IPS-20b (cell line): ENCODE results near the gene EFCAB7.
A peak's percentile ranks its signal among the peaks of the same experiment; 100 is the strongest.
"Not testable (repeated sequence)": the region's sequence is repeated elsewhere in the genome, so short reads cannot be mapped to it uniquely, and the experiment has no call there.

Experiments used
- H3K27ac ChIP-seq: one replicate; pipeline ENCODE4 v1.5.1; 2013; ENCODE audit warnings: low read length
- H3K27me3 ChIP-seq: 2 replicates; pipeline ENCODE4 v1.6.1; 2013; ENCODE audit warnings: mild to moderate bottlenecking, low read length, inconsistent platforms; ENCODE audit not compliant: insufficient read depth
- H3K36me3 ChIP-seq: 2 replicates; pipeline ENCODE4 v1.6.1; 2013; ENCODE audit warnings: low read depth, mild to moderate bottlenecking, inconsistent platforms, low read length, moderate library complexity; ENCODE audit not compliant: insufficient read depth
- H3K4me1 ChIP-seq: 2 replicates; pipeline ENCODE4 v1.6.1; 2013; ENCODE audit warnings: mild to moderate bottlenecking, control low read depth, inconsistent platforms, low read length, moderate library complexity; ENCODE audit not compliant: insufficient read depth
- H3K4me3 ChIP-seq: 2 replicates; pipeline ENCODE4 v1.5.1; 2013; ENCODE audit warnings: mild to moderate bottlenecking, low read length, inconsistent platforms
- H3K9ac ChIP-seq: 2 replicates; pipeline ENCODE4 v1.6.1; 2013; ENCODE audit warnings: low read depth, mild to moderate bottlenecking, inconsistent platforms, low read length, moderate library complexity
- H3K9me3 ChIP-seq: 2 replicates; pipeline ENCODE4 v1.6.1; 2013; ENCODE audit warnings: mild to moderate bottlenecking, low read depth, low read length, inconsistent platforms; ENCODE audit not compliant: insufficient read depth

EFCAB7 gene

DNA sequence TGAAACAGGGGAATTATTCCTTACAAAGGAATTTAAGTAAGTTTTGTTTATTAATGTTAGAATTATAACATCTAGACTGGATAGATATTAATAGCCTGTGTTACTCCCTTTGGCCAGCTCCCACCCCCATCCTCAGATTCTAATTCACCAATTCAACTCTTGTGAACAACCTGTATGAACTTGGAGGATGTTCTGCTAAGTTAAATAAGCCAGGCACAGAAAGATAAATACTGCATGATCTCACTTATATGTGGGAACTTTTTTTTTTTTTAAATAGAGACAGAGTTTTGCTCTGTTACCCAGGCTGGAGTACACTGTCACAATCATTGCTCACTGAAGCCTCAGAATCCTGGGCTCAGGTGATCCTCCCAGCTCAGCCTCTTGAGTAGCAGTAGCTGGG lies 32.2 kb downstream of the EFCAB7 start:
- H3K9me3 ChIP-seq, result no peaks in the 10 kb centered on the region
- no peak overlapping the region for H3K27ac ChIP-seq
- no peak overlapping the region for H3K9ac ChIP-seq
- no peaks in the 10 kb centered on the region for H3K36me3 ChIP-seq
- no peak overlapping the region for H3K4me3 ChIP-seq
- H3K27me3 ChIP-seq, result no peaks in the 10 kb centered on the region
- no peaks in the 10 kb centered on the region for H3K4me1 ChIP-seq

DNA sequence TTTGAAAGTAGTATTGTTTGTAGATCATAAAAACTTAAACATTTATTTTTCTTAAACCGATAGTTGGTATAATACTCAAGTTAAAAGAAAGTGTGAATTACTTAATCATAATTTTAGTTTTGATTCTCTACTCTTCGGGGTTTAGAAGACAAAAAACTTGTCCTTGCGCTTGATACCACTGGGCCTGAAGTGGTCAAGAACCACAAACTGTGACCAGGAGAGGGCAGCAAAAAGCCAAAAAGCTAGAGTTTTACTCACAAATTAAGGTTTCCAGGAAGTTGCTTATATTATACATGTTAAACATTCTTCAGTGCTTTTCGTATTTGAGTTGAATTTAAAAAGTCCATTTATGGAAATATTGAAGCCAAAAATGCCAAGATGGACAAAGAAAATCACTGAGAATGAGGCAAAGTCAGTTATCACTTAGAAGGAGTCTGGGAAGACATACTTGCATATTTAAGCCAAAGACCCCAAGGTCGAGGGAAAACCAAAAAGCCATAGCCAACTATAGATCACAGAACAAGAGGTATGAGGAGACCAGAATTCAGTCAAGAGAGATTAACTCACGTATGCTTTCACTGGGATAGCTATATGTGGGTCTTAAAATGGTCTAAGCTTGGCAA lies 34.2 kb downstream of the EFCAB7 start:
- H3K27me3 ChIP-seq, result no peaks in the 10 kb centered on the region
- no peaks in the 10 kb centered on the region for H3K36me3 ChIP-seq
- H3K9ac ChIP-seq, result no peak overlapping the region
- H3K4me1 ChIP-seq, result no peaks in the 10 kb centered on the region
- no peak overlapping the region for H3K27ac ChIP-seq
- no peak overlapping the region for H3K4me3 ChIP-seq
- H3K9me3 ChIP-seq, result no peaks in the 10 kb centered on the region

- no peaks in the 10 kb centered on the region for H3K4me1 ChIP-seq
Observed at GRCh38 chr1:63559357-63559756, 36.0 kb downstream of the EFCAB7 start.

DNA sequence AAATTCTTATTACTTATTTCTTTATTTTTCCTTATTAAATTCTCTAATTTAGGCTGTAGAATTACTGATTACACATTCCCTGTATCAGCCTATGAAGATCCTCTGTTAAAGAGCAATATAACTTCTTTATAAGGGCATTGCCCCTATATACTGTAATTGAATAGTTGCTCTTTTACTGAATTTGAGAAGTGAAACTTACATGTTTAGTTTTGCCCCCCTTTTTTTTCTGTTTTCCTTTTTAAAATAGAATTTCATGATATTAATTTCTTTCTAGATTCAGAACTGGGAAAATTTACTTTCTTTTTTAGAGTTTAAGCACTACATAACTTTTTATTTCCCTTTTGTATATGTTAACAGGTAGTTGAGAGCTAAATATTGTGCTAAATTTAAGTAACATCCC lies 40.4 kb downstream of the EFCAB7 start:
- Histone ChIP-seq H3K4me3 (no peak overlapping the region), H3K27me3 (no peaks in the 10 kb centered on the region), H3K9me3 (no peaks in the 10 kb centered on the region), H3K9ac (no peak overlapping the region), H3K27ac (no peak overlapping the region), H3K36me3 (no peaks in the 10 kb centered on the region), H3K4me1 (no peaks in the 10 kb centered on the region)

More at GRCh38 chr1:63559357-63559756, 36.0 kb downstream of the EFCAB7 start:
- Histone ChIP-seq H3K36me3 (no peaks in the 10 kb centered on the region), H3K9me3 (no peaks in the 10 kb centered on the region), H3K4me3 (no peak overlapping the region), H3K9ac (no peak overlapping the region), H3K27me3 (no peaks in the 10 kb centered on the region), H3K27ac (no peak overlapping the region)

- Histone ChIP-seq H3K27me3 (no peaks in the 10 kb centered on the region), H3K9ac (no peak overlapping the region), H3K4me1 (peaks cover 25% of the 10 kb centered on the region; the same call in 1 of the 2 replicates), H3K36me3 (no peaks in the 10 kb centered on the region), H3K27ac (no peak overlapping the region), H3K4me3 (no peak overlapping the region), H3K9me3 (no peaks in the 10 kb centered on the region)
Observed at GRCh38 chr1:63569068-63569467, 45.7 kb downstream of the EFCAB7 start.

DNA sequence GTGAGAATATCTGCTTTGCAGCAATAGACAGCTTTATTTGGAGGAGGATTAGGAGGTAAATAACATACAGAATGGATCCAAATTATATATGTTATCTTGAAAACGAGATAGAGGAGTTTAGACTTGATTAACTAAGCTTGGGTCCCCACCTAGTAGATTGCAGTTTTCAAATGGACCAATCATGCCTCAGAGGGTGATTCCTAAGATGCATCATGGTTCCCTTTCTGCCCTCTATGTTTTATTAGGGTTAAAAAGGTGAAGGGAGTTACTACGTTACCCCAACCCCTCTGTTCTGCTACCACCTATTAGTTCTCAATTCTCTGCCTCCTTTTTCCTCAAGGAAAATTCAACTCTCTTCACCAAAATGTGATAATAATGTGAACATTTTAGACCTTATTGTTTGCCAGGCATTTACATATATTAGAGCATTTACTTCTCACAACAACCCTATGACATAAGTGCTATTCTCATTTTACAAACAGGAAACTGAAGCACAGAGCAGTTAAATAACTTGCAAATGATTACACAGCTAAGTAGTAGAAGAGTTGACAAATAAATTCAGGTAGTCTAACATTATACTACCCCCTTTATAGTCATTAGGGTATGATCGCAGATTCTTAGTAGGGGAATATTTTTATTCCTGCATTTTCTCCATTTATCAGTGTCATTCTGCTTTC lies 46.5 kb downstream of the EFCAB7 start:
- peaks cover 27% of the 10 kb centered on the region; the same call in 1 of the 2 replicates for H3K4me1 ChIP-seq
- no peaks in the 10 kb centered on the region for H3K9me3 ChIP-seq
- no peak overlapping the region for H3K9ac ChIP-seq
- H3K36me3 ChIP-seq, result no peaks in the 10 kb centered on the region
- H3K27ac ChIP-seq, result no peak overlapping the region
- no peak overlapping the region for H3K4me3 ChIP-seq
- H3K27me3 ChIP-seq, result no peaks in the 10 kb centered on the region

- not testable (repeated sequence) for H3K4me3 ChIP-seq, H3K9me3 ChIP-seq, H3K9ac ChIP-seq, H3K27me3 ChIP-seq, H3K27ac ChIP-seq, H3K36me3 ChIP-seq
- peaks cover 31% of the 10 kb centered on the region; the same call in 1 of the 2 replicates for H3K4me1 ChIP-seq
Observed at GRCh38 chr1:63572686-63573085, 49.4 kb downstream of the EFCAB7 start.

- not testable (repeated sequence) for H3K27me3 ChIP-seq, H3K36me3 ChIP-seq, H3K9me3 ChIP-seq
- Histone ChIP-seq H3K9ac (peak overlapping the region; percentile 47; the same call in 1 of the 2 replicates), H3K4me1 (peaks cover 31% of the 10 kb centered on the region; the same call in 1 of the 2 replicates), H3K27ac (peak overlapping the region; percentile 83), H3K4me3 (peak overlapping the region; percentile 34)
Observed at GRCh38 chr1:63574203-63574796, 51.0 kb downstream of the EFCAB7 start.

GRCh38 chr1:63575340-63575826 lies 52.1 kb downstream of the EFCAB7 start:
- Histone ChIP-seq H3K27ac (no peak overlapping the region), H3K36me3 (no peaks in the 10 kb centered on the region), H3K27me3 (no peaks in the 10 kb centered on the region), H3K4me1 (peaks cover 27% of the 10 kb centered on the region; the same call in 1 of the 2 replicates), H3K9ac (no peak overlapping the region), H3K4me3 (no peak overlapping the region), H3K9me3 (no peaks in the 10 kb centered on the region; the same call in 1 of the 2 replicates)

- not testable (repeated sequence) for H3K9ac ChIP-seq, H3K36me3 ChIP-seq, H3K4me3 ChIP-seq, H3K27me3 ChIP-seq, H3K4me1 ChIP-seq, H3K9me3 ChIP-seq, H3K27ac ChIP-seq
Observed at GRCh38 chr1:63586326-63586725, 63.0 kb downstream of the EFCAB7 start.

DNA sequence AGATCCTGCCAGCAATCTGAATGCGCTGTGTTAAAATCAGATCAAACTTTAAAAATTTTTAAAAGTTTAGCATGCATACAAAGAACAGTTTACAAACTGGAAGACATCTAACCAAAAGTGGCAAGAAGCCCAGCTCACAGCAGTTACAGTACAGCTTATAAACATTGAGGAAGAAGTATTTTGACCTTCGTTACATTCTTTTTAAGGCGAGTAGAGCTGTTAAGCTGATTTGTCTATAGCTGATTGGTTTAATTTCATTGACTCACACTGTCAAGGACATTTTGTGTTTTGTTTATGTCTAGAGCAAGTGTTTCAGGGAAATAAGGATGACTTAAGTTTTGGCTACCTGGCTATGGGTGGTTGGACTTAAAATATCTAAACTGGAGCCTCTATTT lies 66.8 kb downstream of the EFCAB7 start:
- Histone ChIP-seq H3K27ac (no peak overlapping the region), H3K4me3 (no peak overlapping the region), H3K4me1 (0 out of 2 replicates have a peak, but pooled peaks cover 5% of the 10 kb centered on the region), H3K9me3 (no peaks in the 10 kb centered on the region; the same call in 1 of the 2 replicates), H3K36me3 (no peaks in the 10 kb centered on the region), H3K27me3 (peaks cover 20% of the 10 kb centered on the region), H3K9ac (no peak overlapping the region)
